ENCODE measurements around the gene PMVK. TPM values are rescaled to one million over a fixed set of nuclear protein-coding genes. Genes with fewer than 3 reads are reported as not detected.

PMVK gene
- total and polyA plus RNA-seq, 2 donors (not counting 1 experiment from before 2014, with no cell fraction given), result 10.1 to 25.1 TPM

DNA sequence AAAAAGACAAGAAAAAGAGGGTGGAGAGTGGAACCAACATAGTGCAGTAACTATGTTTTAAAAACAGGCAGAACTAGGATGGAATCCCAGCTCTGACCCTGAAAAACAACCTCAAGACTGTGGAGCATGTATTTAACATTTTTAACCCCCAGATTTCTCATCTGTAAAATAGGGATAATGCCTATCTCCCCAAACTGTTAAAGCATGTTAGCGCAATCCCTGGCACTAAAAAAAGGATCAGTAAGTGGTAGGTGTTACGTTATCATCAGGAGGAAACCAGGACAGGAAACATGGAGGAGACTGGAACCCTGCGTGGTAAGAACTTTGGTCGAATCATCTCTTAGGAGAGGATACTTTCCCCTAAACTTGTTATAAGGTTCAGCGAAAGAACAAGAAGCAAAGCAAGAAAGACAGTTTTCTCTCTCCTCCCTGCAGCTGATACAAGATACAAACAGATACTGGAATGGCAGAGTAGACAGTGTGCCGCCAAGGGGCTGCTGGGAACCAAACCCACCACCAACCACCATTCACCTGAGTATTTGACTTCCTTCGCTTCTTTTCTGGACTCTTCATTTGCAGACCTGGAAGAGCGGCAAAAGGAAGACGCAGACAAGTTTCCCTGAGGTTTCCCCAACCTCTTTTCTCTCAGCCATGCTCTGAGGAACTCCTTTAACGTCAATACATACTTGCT lies 24.1 kb upstream of the PMVK start:
- Histone ChIP-seq H3K27ac (ENCODE audit: insufficient read depth, low read length) (peak overlapping the region; percentile 91), H3K4me2 (ENCODE audit: extremely low read depth, insufficient read depth, low read length) (peak overlapping the region; percentile 98)

DNA sequence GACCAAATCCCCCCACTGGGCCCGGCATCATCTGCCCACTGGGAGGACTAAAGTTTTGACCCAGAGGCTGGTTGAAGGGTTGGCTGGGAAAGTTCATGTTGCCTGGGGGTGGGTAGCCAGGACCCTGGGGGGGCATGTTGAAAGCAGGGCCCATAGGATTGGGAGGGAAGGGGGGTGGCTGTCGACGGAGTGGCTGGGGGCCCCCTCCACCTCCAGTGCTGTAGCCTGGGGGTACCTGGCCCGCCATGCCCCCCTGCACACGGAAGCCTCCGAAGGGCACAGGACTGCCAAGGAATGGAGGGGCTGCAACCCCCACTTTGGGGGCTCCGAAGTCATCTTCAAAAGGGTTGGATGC lies 22.9 kb upstream of the PMVK start:
- no peak for DNase-seq (ENCODE audit: low read depth in 2 of 2)
- Histone ChIP-seq H3K9ac (ENCODE audit: insufficient read depth, low read length) (no peak overlapping the region), H3K27ac (ENCODE audit: insufficient read depth, low read length) (no peak overlapping the region), H3K27me3 (ENCODE audit: control insufficient read depth, insufficient read depth, low read length) (no peaks in the 10 kb centered on the region), H3K4me1 (ENCODE audit: control insufficient read depth, extremely low read depth, insufficient read depth, low read length) (peaks cover 16% of the 10 kb centered on the region), H3K36me3 (ENCODE audit: control insufficient read depth, insufficient read depth, low read length) (peaks cover 10% of the 10 kb centered on the region), H3K79me2 (ENCODE audit: control insufficient read depth, insufficient read depth, low read length) (peaks cover 11% of the 10 kb centered on the region), H2AFZ (ENCODE audit: low read length) (no peak overlapping the region), H3K4me3 (replicated peaks in 1 of 4; ENCODE audit: control extremely low read depth in 1 of 4, insufficient read depth in 1 of 4, low read depth in 3 of 4, low read length in 4 of 4) (no peak overlapping the region), H3K4me2 (ENCODE audit: extremely low read depth, insufficient read depth, low read length) (no peak overlapping the region), H3K9me3 (ENCODE audit: control insufficient read depth, insufficient read depth, low read depth, low read length) (no peaks in the 10 kb centered on the region), H4K20me1 (ENCODE audit: control insufficient read depth, extremely low read depth, insufficient read depth, low read length) (no peaks in the 10 kb centered on the region)
- no peak for TF ChIP-seq EZH2 (IDR thresholded peaks at IDR 0.05; ENCODE audit: low read length, missing control alignments)
- TF ChIP-seq, protein P1, sequence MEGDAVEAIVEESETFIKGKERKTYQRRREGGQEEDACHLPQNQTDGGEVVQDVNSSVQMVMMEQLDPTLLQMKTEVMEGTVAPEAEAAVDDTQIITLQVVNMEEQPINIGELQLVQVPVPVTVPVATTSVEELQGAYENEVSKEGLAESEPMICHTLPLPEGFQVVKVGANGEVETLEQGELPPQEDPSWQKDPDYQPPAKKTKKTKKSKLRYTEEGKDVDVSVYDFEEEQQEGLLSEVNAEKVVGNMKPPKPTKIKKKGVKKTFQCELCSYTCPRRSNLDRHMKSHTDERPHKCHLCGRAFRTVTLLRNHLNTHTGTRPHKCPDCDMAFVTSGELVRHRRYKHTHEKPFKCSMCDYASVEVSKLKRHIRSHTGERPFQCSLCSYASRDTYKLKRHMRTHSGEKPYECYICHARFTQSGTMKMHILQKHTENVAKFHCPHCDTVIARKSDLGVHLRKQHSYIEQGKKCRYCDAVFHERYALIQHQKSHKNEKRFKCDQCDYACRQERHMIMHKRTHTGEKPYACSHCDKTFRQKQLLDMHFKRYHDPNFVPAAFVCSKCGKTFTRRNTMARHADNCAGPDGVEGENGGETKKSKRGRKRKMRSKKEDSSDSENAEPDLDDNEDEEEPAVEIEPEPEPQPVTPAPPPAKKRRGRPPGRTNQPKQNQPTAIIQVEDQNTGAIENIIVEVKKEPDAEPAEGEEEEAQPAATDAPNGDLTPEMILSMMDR (conservative IDR thresholded peaks at IDR 0.05 in 1 of 2, IDR thresholded peaks at IDR 0.05 in 1 of 2; ENCODE audit: low read depth in 1 of 2, low read length in 2 of 2), result no peak

More for the DNA sequence above, 24.1 kb upstream of the PMVK start:
- no peak for DNase-seq (ENCODE audit: low read depth in 2 of 2)
- peaks cover 17% of the 10 kb centered on the region for H3K36me3 ChIP-seq (ENCODE audit: control insufficient read depth, insufficient read depth, low read length)
- H3K27me3 ChIP-seq (ENCODE audit: control insufficient read depth, insufficient read depth, low read length), result no peaks in the 10 kb centered on the region
- TF ChIP-seq, protein P1 (conservative IDR thresholded peaks at IDR 0.05 in 1 of 2, IDR thresholded peaks at IDR 0.05 in 1 of 2; ENCODE audit: low read depth in 1 of 2, low read length in 2 of 2), result no peak
- TF ChIP-seq EZH2 (IDR thresholded peaks at IDR 0.05; ENCODE audit: low read length, missing control alignments), result no peak
- H2AFZ ChIP-seq (ENCODE audit: low read length), result no peak overlapping the region
- no peaks in the 10 kb centered on the region for H3K9me3 ChIP-seq (ENCODE audit: control insufficient read depth, insufficient read depth, low read depth, low read length)
- H3K79me2 ChIP-seq (ENCODE audit: control insufficient read depth, insufficient read depth, low read length), result peaks cover 13% of the 10 kb centered on the region
- H3K4me3 ChIP-seq (replicated peaks in 1 of 4; ENCODE audit: control extremely low read depth in 1 of 4, insufficient read depth in 1 of 4, low read depth in 3 of 4, low read length in 4 of 4), result peak overlapping the region; percentile 76 to 88 (median 80)
- no peaks in the 10 kb centered on the region for H4K20me1 ChIP-seq (ENCODE audit: control insufficient read depth, extremely low read depth, insufficient read depth, low read length)
- H3K4me1 ChIP-seq (ENCODE audit: control insufficient read depth, extremely low read depth, insufficient read depth, low read length), result peaks cover 10% of the 10 kb centered on the region
- H3K9ac ChIP-seq (ENCODE audit: insufficient read depth, low read length), result peak overlapping the region; percentile 25

DNA sequence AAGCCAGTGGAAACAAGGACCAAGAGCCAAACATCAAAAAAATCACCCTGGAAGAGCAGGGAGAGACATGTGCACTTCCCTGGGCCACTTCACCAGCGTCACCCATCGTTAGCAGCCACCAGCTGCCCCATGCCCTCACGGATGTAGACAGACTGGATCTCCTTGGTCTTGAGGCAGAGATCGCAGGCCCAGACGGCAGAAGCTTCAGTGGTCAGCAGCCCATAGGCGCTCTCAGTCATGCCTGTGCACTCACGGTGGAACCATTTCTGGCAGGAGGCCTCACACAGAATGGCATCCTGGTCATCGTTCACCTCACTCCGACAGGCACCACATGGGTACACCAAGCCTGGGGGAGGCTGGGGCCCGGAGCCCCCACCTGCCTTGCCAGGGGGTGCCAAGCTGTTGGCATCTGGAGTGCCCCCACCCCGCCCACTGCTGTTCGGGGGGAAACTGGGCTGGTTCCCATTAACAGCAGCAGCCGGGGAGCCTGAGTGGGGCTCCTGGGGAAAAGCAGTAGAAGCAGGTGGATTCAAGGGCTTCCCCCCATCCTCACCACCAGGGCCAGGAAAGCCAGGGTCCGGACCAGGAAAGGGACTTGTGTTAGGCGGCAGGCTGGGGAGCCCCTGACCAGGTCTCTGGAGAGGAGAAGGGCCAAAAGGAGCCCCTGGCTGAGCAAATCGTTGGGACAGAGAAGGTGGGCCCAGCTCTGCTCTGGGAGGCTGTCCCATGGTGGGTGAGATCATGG lies 22.3 kb upstream of the PMVK start:
- no peak overlapping the region for H3K9ac ChIP-seq (ENCODE audit: insufficient read depth, low read length)
- no peak overlapping the region for H3K4me3 ChIP-seq (replicated peaks in 1 of 4; ENCODE audit: control extremely low read depth in 1 of 4, insufficient read depth in 1 of 4, low read depth in 3 of 4, low read length in 4 of 4)
- DNase-seq (ENCODE audit: low read depth in 2 of 2), result no peak
- no peaks in the 10 kb centered on the region for H3K27me3 ChIP-seq (ENCODE audit: control insufficient read depth, insufficient read depth, low read length)
- TF ChIP-seq, protein P1 (conservative IDR thresholded peaks at IDR 0.05 in 1 of 2, IDR thresholded peaks at IDR 0.05 in 1 of 2; ENCODE audit: low read depth in 1 of 2, low read length in 2 of 2), result no peak
- TF ChIP-seq EZH2 (IDR thresholded peaks at IDR 0.05; ENCODE audit: low read length, missing control alignments), result no peak
- peaks cover 10% of the 10 kb centered on the region for H3K36me3 ChIP-seq (ENCODE audit: control insufficient read depth, insufficient read depth, low read length)
- peaks cover 16% of the 10 kb centered on the region for H3K4me1 ChIP-seq (ENCODE audit: control insufficient read depth, extremely low read depth, insufficient read depth, low read length)
- no peak overlapping the region for H3K4me2 ChIP-seq (ENCODE audit: extremely low read depth, insufficient read depth, low read length)
- no peak overlapping the region for H2AFZ ChIP-seq (ENCODE audit: low read length)
- no peaks in the 10 kb centered on the region for H4K20me1 ChIP-seq (ENCODE audit: control insufficient read depth, extremely low read depth, insufficient read depth, low read length)
- H3K9me3 ChIP-seq (ENCODE audit: control insufficient read depth, insufficient read depth, low read depth, low read length), result no peaks in the 10 kb centered on the region
- H3K79me2 ChIP-seq (ENCODE audit: control insufficient read depth, insufficient read depth, low read length), result peaks cover 11% of the 10 kb centered on the region
- no peak overlapping the region for H3K27ac ChIP-seq (ENCODE audit: insufficient read depth, low read length)
